Fibroblast of skin of right biceps (primary cell): ENCODE results near the gene RPTOR.

ENCODE experiments used
- DNase-seq: peaks from one replicate; pipeline ENCODE4 v3.0.0-alpha.2; 2013

The RPTOR gene

DNA sequence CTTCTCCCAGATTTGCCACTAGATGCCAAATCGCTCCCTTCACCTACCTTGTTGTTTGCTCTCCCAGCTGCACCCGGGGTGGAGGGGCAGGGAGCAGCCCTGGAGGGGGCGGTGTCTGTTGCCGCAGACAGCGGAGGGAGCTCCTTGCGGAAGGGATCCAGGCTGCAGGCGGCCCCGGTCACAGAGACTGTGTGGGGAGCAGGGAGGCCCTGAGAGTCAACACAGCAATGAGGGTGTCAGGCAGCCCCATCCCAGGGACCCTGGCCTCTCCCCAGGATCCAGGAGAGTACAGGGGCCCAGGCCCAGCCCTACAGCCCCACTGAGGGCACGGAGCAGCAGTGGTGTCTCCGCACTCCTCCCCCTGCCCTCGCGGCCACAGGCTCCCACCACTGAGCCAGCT is 396.5 kb downstream of the RPTOR start:
- no peak for DNase-seq

DNA sequence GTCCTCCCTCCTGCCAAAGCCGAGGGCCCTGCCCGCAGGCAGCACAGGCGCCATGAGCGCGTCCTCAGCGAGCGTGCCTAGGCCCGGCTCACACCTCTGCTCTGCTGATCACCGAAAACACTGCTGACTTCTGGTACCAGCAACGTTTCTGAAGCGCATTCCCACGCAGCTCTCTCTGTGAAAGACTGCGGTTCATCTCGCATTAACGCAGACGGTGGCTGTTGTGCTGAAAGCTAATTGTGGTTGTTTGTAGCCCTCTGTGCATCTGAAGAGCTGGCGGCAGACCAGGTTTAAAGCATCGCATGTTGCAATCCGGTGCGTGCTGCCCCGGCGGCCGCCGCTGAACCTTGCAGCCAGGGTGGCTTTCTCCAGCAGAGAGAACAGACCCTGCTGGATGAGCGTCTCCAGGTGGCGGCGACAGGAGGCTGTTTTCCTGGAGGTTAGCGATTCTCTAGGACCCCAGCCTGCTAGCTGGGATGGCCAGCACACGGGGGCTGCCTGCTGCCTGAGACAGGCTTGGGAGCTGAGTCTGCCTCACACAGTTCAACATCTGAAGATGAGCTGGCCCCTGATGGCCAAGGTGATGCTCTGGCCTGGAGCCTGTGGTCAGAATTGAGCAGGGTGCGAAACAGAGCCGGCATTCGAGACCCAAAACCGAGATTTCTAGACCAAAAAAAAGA is 397.2 kb downstream of the RPTOR start:
- no peak for DNase-seq

DNA sequence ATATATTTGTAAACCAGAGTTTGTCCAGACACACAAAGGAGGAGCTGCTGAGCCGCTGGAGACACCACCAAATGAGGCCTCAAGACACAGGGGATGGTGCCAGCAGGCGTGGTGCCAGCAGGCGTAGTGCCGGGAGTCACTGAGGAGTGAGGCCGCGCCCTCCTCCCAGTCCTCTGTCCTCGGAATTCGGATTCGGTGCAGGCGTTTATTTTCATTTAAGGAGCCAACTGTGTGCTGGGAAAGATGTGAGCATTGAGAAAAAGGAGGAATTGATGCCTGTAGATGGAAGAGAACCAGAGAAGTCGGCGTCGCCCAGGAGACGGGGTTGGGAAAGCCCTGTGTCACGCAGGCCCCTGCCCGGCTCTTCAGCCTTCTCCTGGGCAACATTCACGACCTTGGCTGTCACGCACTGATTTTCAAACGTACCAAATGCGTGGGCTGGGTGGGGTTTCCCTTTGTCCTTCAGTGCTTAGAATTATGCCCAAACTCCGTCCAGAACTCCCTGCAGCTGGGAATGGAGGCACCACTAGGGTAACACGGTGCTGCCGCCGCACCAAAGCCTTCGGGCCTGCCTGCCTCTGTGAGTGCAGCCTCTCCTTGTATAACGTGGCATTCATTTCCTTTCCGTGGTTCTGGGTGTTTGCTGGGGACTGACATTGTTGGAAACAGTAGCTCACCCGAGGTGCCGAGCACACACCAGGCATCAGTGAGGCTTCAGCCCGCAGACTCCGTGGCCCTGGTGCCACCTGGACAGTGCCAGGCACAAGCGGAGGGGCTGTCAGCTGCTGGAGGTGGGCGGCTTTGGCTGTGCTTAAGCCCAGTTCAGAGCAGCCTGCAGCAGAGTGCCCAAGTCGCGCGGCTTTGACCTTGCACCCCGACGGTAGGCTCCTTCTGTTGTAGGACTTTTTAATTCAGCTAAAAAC is 398.0 kb downstream of the RPTOR start:
- DNase-seq, result peak; percentile 84

DNA sequence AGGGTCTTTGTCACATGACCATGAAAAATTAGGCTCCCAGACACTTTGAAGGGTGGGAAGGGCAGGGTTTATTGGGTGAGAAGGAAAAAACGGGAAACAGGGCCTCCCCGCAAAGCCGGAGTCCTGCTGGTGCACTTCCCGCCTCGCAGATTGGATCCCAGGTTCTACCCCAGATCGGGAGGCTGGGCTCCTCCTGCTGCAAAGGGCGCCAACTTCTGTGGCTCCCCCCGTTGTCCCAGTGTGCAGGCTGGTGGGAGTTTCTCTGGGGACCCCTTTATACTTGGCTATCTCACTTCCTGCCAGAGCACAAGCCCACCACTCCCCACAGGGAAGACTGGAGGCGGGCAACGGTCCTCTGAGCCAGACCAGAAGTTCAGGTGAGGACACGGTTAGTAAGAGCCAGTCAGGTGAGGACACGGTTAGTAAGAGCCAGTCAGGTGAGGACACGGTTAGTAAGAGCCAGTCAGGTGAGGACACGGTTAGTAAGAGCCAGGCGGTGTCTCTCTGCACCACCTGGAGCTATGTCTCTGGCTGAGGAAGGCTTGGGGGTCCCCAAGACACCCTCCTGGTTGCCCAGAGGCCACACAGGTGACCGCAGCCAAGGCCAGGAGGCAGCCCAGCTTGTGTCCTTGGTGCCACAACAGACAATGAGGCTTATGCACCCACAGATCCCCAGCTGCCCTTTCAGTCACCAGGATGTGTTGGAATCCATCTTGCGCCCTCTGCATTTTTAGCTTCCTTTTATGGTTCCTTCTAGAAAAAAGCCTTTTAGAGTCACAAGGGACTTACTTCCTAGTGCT is 398.9 kb downstream of the RPTOR start:
- DNase-seq, result no peak

DNA sequence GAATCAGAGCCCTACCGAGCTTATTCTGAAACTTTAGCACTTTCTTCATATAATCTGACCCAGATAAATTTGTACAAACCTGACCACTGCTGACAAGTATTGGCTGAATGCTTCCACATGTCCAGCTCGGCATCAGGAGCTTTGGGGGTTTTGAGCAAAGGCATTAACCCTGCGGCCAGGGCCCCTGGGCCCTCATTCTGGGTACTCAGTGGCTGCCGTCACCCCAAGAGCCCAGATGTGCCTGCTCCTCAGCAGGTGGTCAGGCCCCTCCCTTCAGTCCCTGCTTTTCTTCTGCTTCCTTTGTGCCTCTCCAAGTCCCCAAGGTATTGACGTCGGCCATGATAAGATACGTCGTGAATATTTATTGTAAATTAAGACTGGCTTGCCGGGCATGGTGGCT is 399.7 kb downstream of the RPTOR start:
- no peak for DNase-seq

DNA sequence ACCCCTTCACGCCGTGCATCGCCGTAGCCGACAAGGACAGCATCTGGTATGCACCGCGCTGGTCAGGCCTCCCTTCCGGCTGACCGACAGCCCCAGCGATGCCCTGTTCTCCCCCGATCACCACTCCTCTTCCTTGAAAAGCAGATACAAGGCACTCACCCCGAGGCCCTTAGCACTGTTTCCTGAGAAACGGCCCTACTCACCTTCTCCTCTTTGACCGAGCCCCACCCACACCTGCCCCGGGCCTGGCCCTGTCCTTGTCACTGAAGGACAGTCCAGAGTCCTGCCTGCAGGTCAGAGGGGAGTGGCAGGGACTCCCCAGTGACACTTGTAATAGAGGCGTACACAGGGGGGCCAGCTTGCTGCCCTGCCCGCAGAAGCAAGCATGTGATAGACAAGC is 401.1 kb downstream of the RPTOR start:
- no peak for DNase-seq

DNA sequence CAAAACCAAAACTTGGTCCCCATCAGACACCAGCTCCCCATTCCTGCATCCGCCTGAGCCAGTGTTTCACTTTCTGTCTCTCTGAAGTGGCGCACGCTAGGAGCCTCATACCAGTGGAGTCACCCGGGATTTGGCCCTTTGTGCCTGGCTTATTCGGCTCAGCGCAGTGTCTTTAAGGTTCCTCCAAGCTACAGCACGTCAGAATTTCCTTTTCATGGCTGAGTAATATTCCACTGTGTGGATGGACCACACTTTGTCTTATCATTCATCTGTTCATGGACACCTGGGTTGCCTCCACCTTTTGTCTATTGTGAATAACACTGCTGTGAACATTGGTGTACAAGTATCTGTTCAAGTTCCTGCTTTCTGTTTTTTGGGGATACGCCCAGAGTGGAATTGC is 401.8 kb downstream of the RPTOR start:
- DNase-seq, result no peak

DNA sequence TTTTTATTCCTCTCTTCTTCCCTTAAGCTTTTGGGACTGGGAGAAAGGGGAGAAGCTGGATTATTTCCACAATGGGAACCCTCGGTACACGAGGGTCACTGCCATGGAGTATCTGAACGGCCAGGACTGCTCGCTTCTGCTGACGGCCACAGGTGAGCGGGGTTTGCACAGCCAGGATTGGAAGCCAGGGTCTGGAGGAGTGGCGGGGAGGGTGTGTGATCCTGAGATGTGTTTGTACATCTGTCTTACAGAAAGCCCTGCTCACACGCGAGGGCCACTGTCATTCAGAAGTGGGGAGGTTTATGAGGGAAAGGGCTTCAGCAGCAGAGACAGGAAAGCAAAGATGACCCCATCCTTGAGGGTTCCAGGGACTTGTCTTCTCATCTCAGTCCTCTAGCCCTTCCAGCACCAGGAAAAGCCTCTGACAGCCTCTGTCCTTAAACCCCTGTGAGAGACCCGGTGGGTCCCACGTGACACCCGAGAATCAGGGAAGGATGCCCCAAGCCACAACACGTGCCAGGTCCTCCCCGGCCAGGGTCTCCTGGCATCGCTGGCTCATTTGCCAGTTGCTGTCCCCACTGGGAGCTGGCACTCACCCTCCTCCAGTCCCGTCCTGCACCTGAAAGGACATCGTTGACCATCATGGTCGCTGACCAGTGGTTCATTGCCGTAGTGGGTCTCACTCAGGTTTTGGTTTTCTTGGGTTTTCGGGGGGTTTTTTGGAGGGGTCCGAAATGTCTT is 402.7 kb downstream of the RPTOR start:
- no peak for DNase-seq

DNA sequence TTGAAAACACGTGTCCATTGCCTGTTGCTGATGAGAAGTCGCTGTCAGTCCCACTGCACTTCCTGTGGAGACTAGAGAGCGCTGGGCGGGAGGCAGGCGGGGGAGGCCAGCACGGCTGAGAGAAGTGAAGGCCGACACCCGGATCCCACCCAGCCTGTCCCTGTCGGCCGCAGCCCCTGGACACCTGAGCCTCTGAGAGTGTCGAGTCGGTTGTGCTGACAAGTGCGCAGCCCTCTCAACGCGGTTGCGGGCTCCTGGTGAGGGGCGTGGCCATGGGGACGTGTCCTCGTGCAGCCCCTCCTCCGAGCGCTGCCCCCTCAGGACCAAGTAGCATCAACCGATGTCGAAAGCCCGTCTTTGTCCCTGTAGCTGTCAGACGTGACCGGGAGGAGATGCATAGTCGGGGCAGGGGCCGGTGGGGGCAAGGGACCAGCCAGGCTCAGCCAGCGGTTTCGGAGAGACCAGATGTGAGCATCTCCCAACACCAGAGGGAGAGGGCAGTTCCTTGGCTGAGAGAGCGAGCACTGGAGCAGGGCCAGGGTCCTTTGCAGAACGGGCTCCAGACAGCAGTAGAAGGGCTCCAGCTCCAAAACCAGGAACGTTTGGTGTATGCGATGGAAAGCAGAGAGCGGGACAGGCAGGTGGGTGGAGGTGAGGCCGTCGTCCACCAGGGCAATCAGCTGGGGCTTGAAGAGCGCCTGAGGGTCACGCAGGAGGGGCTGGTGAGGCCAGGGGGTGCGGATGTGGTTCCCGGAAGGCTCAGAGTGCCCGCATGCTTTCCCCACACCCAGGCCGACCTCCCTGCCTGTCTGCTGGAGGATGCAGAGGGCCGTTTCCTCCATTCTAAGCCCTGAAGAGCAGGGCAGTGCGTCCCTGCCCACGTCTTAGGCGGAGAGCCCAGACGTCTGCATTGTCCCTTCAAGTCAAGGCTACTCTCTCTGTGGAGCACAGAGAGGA is 403.7 kb downstream of the RPTOR start:
- DNase-seq, result no peak

DNA sequence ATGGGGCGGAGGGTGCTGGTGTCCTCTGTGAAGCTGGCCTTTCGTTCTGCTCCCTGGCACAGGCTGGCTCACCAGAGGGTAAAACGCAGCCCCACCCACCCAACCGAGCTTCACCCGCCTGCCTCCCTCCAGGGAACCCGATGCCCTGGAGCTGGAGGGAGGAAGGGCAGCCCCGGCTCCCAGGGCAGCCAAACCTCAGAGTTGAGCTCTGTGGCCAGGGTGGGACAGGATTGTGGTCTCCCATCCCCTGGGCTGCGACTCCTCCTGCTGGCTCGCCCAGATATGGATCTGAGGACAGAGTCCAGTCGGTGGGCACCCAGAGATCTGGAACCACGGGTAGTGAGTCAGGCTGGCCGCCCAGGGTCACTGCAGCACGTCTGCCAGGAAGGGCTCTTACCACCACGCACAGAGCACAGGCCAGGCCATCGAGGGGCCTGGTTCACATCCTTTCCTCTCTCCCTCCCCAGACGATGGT is 404.4 kb downstream of the RPTOR start:
- DNase-seq, result no peak

DNA sequence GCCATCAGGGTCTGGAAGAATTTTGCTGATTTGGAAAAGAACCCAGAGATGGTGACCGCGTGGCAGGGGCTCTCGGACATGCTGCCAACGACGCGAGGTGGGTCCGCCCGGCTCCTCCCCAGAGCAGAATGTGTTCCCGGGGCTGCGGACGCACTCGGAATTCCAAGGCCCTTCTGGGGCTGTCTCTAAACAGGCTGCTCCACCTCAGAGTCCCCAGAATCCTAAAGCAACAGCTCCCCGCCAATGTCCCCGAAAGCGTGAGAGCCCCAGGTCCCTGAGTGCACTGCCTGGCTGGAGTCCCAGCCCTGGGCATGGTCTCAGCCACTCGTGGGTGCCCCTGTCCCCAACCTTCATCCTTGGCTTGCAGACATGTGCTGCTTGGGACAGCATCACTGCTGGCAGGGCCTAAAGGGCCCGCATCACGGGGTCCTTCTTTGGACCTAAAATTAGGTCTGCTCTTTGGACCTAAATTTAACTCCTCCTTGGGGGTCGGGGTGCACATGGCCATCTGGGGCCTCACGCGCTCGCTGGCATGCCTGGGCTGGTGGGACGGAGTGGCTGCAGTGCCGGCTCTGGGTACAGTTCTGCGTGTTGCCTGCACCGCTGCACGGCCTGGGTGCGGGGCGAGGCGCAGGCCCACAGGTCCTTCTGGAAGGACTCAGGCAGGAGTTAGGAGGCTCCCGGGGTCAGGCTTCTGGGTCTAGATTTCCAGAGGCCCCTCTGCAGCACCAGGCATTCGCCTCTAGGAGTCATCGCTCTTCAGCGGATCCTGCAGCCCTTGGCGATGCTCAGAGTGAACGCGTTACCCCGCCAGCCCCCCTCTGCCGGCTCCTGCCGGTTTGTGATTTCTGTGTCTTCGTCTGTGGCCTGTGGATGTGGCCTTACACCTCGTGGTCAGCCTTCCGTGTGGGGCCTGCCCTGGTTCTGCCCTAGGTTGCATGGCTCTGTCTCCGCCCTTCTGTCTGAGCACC is 405.1 kb downstream of the RPTOR start:
- no peak for DNase-seq

DNA sequence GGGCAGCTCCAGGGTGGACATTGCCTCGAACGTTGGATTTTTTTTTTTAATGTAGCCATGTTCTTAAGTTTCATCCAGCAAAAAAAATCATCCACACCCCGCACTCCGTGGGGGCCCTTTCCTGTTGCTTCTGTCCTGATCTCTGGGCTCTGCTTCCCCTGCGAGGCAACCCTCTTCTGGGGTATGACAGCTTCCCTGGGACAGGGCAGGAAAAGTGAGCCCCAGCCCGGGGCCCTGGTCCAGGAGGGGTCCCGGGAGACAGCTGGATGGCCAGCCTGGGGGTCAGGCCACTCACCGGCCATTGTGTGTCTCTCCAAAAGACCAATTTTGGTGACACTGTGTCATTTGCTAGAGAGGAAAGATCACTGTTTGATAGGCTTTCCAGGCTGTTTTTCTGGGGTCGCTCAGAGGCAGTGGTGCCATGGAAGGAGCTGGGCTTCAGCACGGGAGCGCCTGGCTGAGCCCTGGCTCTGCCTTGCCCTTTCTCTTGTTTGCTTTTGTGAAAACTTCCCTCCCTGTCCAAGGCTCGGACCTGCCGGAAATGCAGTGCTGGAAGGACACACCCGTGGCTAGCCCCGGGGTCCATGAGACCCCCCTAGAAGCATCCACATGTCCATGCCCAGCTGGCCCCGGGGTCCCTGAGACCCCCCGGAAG is 406.0 kb downstream of the RPTOR start:
- DNase-seq, result no peak

DNA sequence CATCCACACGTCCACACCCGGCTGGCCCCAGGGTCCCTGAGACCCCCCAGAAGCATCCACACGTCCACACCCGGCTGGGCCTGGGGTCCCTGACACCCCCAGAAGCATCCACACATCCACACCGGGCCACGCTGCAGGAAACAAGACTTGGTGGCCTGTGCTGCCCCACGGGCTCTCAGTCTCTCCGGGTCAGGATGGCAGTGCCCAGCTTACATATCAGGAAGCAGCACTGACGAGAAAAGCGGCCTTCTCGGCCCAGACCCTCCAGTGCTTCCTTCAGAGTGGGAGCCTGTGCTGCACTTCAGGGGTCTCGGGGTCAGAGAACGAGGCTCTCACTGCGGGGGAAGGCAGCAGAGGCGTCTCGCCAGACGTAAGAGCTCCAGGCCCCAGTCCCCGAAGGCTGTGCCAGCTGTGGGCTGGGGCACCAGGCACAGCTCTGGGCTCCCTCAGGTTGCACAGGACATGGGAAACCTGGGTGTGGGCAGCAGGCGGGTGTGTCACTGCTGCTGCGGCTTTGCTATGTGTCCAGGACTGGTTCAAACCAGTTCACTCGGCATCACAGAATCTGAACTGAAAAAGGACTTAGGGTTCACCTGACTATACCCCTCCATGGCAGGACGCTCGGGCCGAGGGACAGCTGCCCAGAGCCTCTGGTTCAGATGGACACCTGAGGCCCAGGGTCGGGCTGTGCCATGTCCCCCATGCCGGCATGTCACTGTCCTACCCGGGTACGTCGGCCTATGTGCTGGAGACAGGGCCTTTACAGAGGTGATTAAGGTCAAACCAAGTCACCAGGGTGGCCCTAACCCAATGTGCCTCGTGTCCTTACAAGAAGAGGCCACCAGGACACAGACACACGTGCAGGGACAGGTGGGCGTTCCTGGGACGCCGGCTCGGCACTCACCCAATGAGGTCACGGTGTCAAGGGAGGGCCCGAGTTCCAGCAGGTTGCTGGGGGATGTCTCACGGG is 406.8 kb downstream of the RPTOR start:
- DNase-seq, result no peak

DNA sequence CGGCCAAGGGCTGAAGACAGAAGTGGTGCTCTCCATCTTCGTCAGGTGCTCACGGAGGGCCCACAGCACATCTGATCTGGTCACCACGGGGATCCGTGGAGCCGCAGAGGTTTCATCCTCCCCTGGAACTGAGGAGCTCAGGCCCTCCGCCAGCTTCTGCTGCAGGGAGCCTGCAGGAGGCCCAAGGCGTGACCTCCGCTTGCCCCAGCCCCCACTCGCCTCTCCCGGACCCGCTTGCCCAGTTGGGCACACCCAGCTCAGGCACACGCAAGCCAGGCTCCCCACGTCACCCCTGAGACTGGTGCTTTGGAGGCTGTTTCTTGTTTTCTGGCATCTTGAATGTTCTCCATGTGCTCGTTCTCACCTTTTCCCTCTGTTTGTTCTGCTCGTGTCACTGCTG is 407.7 kb downstream of the RPTOR start:
- no peak for DNase-seq

DNA sequence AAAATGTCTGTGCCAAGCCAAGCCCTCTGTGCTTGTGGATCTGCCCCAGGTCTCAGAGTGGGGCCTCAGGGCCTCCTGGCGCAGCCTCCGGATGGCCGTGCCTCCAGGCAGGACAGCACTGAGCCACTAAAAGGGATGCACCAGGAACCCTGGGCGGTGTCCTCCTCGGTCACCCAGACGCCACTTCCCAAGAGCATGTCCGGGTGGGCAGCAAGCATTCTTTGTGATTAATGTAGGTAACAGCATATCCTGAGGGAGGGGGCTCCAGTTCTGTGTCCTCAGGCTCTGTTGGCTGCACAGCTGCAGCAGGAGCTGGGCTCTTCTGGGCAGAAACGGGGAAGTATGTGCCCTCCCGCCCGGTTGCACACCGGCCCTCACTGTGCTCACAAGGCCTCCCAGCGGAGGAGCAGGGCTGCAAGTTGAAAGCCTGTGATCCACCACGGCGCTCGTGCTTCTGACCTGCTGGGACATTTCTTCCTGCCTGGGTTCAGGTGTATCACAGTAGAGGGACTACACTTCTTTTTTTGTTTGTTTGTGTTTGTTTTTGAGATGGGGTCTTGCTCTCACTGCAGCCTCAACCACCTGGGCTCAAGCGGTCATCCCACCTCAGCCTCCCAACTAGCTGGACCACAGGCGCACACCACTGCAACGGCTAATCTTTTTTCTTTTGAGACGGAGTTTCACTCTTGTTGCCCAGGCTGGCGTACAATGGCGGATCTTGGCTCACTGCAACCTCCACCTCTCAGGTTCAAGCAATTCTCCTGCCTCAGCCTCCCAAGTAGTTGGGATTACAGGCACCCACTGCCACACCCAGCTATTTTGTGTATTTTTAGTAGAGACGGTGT is 409.1 kb downstream of the RPTOR start:
- DNase-seq, result no peak

DNA sequence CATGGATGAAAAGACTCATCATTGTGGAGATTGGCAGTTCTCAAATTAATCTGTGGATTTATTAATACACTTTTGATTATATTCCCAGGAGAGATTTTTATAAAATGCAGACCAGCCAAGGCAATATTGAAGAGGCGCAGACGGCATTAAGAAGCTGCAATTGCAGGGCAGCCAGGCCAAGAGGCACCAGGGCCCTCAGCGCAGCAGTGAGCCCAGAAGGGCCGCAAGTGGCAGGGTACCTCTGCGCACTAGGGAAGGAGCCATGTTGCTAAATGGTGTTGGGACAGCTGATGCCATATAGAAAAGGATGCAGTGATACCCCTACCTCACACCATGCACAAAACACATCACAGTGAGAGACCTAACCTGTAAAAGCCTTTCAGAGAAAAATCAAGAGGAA is 410.4 kb downstream of the RPTOR start:
- no peak for DNase-seq

DNA sequence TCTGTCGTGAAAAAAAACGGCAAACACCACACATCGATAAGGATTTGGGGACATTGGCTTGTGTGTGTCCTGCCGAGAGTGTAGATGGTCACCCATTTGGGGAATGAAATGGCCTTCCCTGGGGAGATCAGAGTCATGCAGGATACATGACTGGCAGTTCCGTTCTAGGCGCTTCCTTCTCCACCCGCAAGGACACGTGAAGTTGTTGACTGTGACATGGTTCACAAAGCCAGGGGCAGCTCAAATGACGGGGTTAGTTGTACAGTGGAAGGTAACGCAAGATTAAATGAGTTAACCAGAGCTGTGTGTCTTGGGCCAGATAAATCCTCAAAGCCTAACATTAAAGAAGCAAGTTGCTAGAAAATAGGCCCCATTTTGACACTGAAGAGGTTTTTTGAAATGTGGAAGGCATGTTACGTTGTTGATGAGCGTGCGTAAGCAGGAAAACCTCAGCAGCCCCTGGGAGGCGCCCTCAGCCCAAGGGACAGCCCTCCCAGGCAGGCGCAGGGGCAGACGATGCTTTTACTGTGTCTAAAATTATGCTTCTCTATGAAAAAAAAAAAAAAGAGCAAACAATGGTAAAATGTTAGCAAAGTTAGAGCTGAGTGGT is 411.1 kb downstream of the RPTOR start:
- DNase-seq, result no peak
